T-cell (primary cell): ENCODE data around the gene TCAP. TPM values are rescaled to one million over a fixed set of nuclear protein-coding genes. Genes with fewer than 3 reads are reported as not detected.
A peak's percentile ranks its signal among the peaks of the same experiment; 100 is the strongest.

Experiments used
- ATAC-seq, 4 experiments: fragments of 200-7000 bp in 3 of 4; fragments of 150-1000 bp in 1 of 4; cut with Tn5 transposase; replicated peaks in 1 of 4; 1 replicate in 3 of 4; 2 replicates in 1 of 4; pipeline ENCODE4 v1.10.0; 2021; ENCODE audit warnings: moderate library complexity in 3 of 4, mild to moderate bottlenecking in 2 of 4, moderate number of reproducible peaks in 1 of 4
- CTCF ChIA-PET, 2 donors: fragments of 300-600 bp; sonication (Branson Sonifier 250); formaldehyde crosslinking; loops; one replicate each; lab custom pipeline; 2022; ENCODE audit warnings: antibody characterized with exemption in 2 of 2; lab: Charles Lee
- POLR2A ChIA-PET, 2 donors: fragments of 300-600 bp; sonication (Branson Sonifier 250); formaldehyde crosslinking; loops; one replicate each; lab custom pipeline; 2022; ENCODE audit warnings: antibody characterized with exemption in 2 of 2; lab: Charles Lee
- DNase-seq, 35 experiments: peaks; one replicate each; pipeline versions ENCODE4 v3.0.0 to v3.0.0-alpha.2; 2013 to 2023
- H3K27ac ChIP-seq: one replicate; pipeline ENCODE4 v1.5.1; 2013; ENCODE audit warnings: low read length
- H3K27me3 ChIP-seq, 2 experiments: replicated peaks in 1 of 2; 1 replicate in 1 of 2; 2 replicates in 1 of 2; pipeline versions ENCODE4 v1.6.1 to v1.7.0; 2013; ENCODE audit warnings: low read length in 1 of 2, mixed read lengths in 1 of 2; ENCODE audit not compliant: control insufficient read depth in 2 of 2, insufficient read depth in 2 of 2; ENCODE audit errors: extremely low read depth in 1 of 2
- H3K36me3 ChIP-seq, 2 donors: 1 replicate in 1 of 2; 2 replicates in 1 of 2; pipeline versions ENCODE4 v1.6.1 to v1.7.0; 2013; ENCODE audit warnings: low read length in 1 of 2; ENCODE audit not compliant: control insufficient read depth in 2 of 2, insufficient read depth in 1 of 2; ENCODE audit errors: extremely low read depth in 1 of 2
- H3K4me1 ChIP-seq, 2 experiments: 1 replicate in 1 of 2; 2 replicates in 1 of 2; pipeline versions ENCODE4 v1.6.1 to v1.7.0; 2013; ENCODE audit warnings: low read length in 2 of 2, mixed read lengths in 1 of 2; ENCODE audit not compliant: insufficient read depth in 2 of 2, control insufficient read depth in 1 of 2; ENCODE audit errors: extremely low read depth in 1 of 2
- H3K4me3 ChIP-seq, 2 donors: 1 replicate in 1 of 2; 2 replicates in 1 of 2; pipeline versions ENCODE4 v1.5.1 to v1.7.0; 2013; ENCODE audit warnings: mild to moderate bottlenecking in 2 of 2, low read length in 1 of 2, moderate library complexity in 1 of 2; ENCODE audit not compliant: control insufficient read depth in 1 of 2; ENCODE audit errors: extremely low read depth in 1 of 2
- H3K9me3 ChIP-seq: 2 replicates; pipeline ENCODE4 v1.7.0; 2013
- H3K27ac Mint-ChIP-seq, 2 donors: one replicate each; pipeline ENCODE4 v1.8.0; 2020 to 2021; ENCODE audit warnings: mild to moderate bottlenecking in 2 of 2, mixed read lengths in 2 of 2
- H3K27me3 Mint-ChIP-seq, 2 donors: one replicate each; pipeline ENCODE4 v1.8.0; 2021 to 2022; ENCODE audit warnings: mixed read lengths in 2 of 2
- H3K36me3 Mint-ChIP-seq: one replicate; pipeline ENCODE4 v1.8.0; 2021; ENCODE audit warnings: mixed read lengths
- H3K4me1 Mint-ChIP-seq, 3 donors: one replicate each; pipeline ENCODE4 v1.8.0; 2020 to 2022; ENCODE audit warnings: mixed read lengths in 3 of 3, mild to moderate bottlenecking in 1 of 3
- H3K4me3 Mint-ChIP-seq, 3 donors: one replicate each; pipeline ENCODE4 v1.8.0; 2020 to 2022; ENCODE audit warnings: mild to moderate bottlenecking in 3 of 3, mixed read lengths in 3 of 3, moderate library complexity in 3 of 3
- H3K9me3 Mint-ChIP-seq, 3 donors: one replicate each; pipeline ENCODE4 v1.8.0; 2020 to 2022; ENCODE audit warnings: mixed read lengths in 3 of 3
- WGBS: methylation state at CpG from one replicate; pipeline ENCODE4 v1.1.5; 2013; ENCODE audit warnings: missing lambda C conversion rate; ENCODE audit not compliant: insufficient coverage; 5-methylcytosine and 5-hydroxymethylcytosine counted together
- total RNA-seq, 35 experiments: library from RNA in 6 of 35; stranded (reverse) in 6 of 35; fragments of 120-200 nt in 1 of 35; gene quantifications; one replicate each; pipeline versions ENCODE4 v1.2.1 to v1.2.4 and lab custom pipeline; 2013 to 2026

The TCAP gene
- total RNA-seq, 5 donors from 2014 or later (not counting 1 experiment from before 2014, with no cell fraction given) = 2.2 to 7.8 (median 6.6) TPM

- Histone ChIP-seq H3K27me3 (no peaks in the 10 kb centered on the region), H3K4me3 (no peak overlapping the region), H3K27ac (no peak overlapping the region), H3K36me3 (peaks cover 4% of the 10 kb centered on the region in 2 donors), H3K4me1 (peaks cover 27 to 87% of the 10 kb centered on the region in 2 experiments), H3K9me3 (no peaks in the 10 kb centered on the region)
- CTCF ChIA-PET = interaction anchor here in 1 of 2 donors (2.0 kb wide), 1 partner anchor 11 kb away, joined by 4 read pairs; no protein-coding TSS in a partner anchor
- DNase-seq = no peak
- POLR2A ChIA-PET = no interaction called here
- Mint-ChIP-seq H3K4me3 (peak overlapping the region in 2 of 3 donors; percentile 21 to 25), H3K4me1 (peaks cover 71 to 81% (median 79%) of the 10 kb centered on the region in 3 donors), H3K36me3 (no peaks in the 10 kb centered on the region), H3K9me3 (no peaks in the 10 kb centered on the region), H3K27me3 (no peaks in the 10 kb centered on the region), H3K27ac (peak overlapping the region; percentile 49 to 65)
- 85% methylated on average over 9 of the region's 9 CpGs for WGBS
- ATAC-seq = no peak
Observed at GRCh38 chr17:39642291-39643074, 22.7 kb upstream of the TCAP start.

- no peaks in the 10 kb centered on the region for H3K9me3 ChIP-seq
- DNase-seq = no peak
- Mint-ChIP-seq H3K27ac (no peak overlapping the region), H3K4me1 (peaks cover 65 to 76% (median 75%) of the 10 kb centered on the region in 3 donors), H3K27me3 (no peaks in the 10 kb centered on the region), H3K36me3 (no peaks in the 10 kb centered on the region), H3K4me3 (peak overlapping the region in 1 of 3 donors; percentile 8), H3K9me3 (no peaks in the 10 kb centered on the region)
- H3K27ac ChIP-seq = no peak overlapping the region
- H3K27me3 ChIP-seq = no peaks in the 10 kb centered on the region
- CTCF ChIA-PET = interaction anchor here (0.5 to 2.0 kb wide), 2 partner anchors 11 to 317 kb away, joined by 4 to 5 read pairs; no protein-coding TSS in a partner anchor
- H3K4me1 ChIP-seq = peaks cover 21 to 80% of the 10 kb centered on the region in 2 experiments
- WGBS = 84% methylated on average over 4 of the region's 4 CpGs
- H3K4me3 ChIP-seq = no peak overlapping the region
- POLR2A ChIA-PET = no interaction called here
- no peak for ATAC-seq
- peaks cover 2 to 4% of the 10 kb centered on the region in 2 donors for H3K36me3 ChIP-seq
Observed at GRCh38 chr17:39643271-39643670, 21.9 kb upstream of the TCAP start.

GRCh38 chr17:39647256-39647655 lies 17.9 kb upstream of the TCAP start:
- ChIA-PET CTCF (interaction anchor here in 1 of 2 donors (1.8 kb wide), 1 partner anchor 26 kb away, joined by 6 read pairs; no protein-coding TSS in a partner anchor), POLR2A (no interaction called here)
- Mint-ChIP-seq H3K27ac (no peak overlapping the region), H3K4me1 (peaks cover 55 to 67% (median 64%) of the 10 kb centered on the region in 3 donors), H3K4me3 (no peak overlapping the region), H3K9me3 (no peaks in the 10 kb centered on the region), H3K27me3 (no peaks in the 10 kb centered on the region), H3K36me3 (peaks cover 12% of the 10 kb centered on the region)
- Histone ChIP-seq H3K27ac (no peak overlapping the region), H3K4me1 (peaks cover 2 to 47% of the 10 kb centered on the region in 2 experiments), H3K36me3 (peaks cover 9 to 10% of the 10 kb centered on the region in 2 donors), H3K4me3 (no peak overlapping the region), H3K9me3 (no peaks in the 10 kb centered on the region), H3K27me3 (no peaks in the 10 kb centered on the region)
- no peak for ATAC-seq
- WGBS = 71% methylated on average over 3 of the region's 5 CpGs
- DNase-seq = no peak

- no peaks in the 10 kb centered on the region for H3K27me3 Mint-ChIP-seq
Observed at GRCh38 chr17:39648616-39649366, 16.4 kb upstream of the TCAP start.

GRCh38 chr17:39650121-39650579 lies 15.0 kb upstream of the TCAP start:
- no peaks in the 10 kb centered on the region for H3K27me3 Mint-ChIP-seq
- no peak overlapping the region for H3K27ac ChIP-seq
- ChIA-PET CTCF (interaction anchor here (0.6 to 1.2 kb wide), 2 partner anchors 27 to 32 kb away, joined by 4 to 5 read pairs; no protein-coding TSS in a partner anchor), POLR2A (no interaction called here)
- 93% methylated on average over 7 of the region's 11 CpGs for WGBS
- peak overlapping the region in 1 of 2 donors; percentile 30 for H3K27ac Mint-ChIP-seq
- H3K4me3 ChIP-seq = no peak overlapping the region
- no peak overlapping the region for H3K4me3 Mint-ChIP-seq
- no peaks in the 10 kb centered on the region for H3K27me3 ChIP-seq
- H3K4me1 ChIP-seq = peaks cover 0 to 44% of the 10 kb centered on the region in 2 experiments
- no peaks in the 10 kb centered on the region for H3K9me3 ChIP-seq
- peaks cover 48 to 60% (median 59%) of the 10 kb centered on the region in 3 donors for H3K4me1 Mint-ChIP-seq
- H3K36me3 ChIP-seq = peaks cover 8 to 22% of the 10 kb centered on the region in 2 donors
- no peaks in the 10 kb centered on the region for H3K9me3 Mint-ChIP-seq
- H3K36me3 Mint-ChIP-seq = peaks cover 16% of the 10 kb centered on the region
- DNase-seq (no peak), ATAC-seq (no peak)

More at GRCh38 chr17:39648616-39649366, 16.4 kb upstream of the TCAP start:
- no peaks in the 10 kb centered on the region for H3K9me3 Mint-ChIP-seq
- no peak overlapping the region for H3K4me3 Mint-ChIP-seq
- peaks cover 47 to 62% (median 61%) of the 10 kb centered on the region in 3 donors for H3K4me1 Mint-ChIP-seq
- H3K36me3 Mint-ChIP-seq = peaks cover 15% of the 10 kb centered on the region
- no peaks in the 10 kb centered on the region for H3K9me3 ChIP-seq
- no peak for DNase-seq
- no peaks in the 10 kb centered on the region for H3K27me3 ChIP-seq
- H3K27ac Mint-ChIP-seq = peak overlapping the region; percentile 8 to 37
- H3K36me3 ChIP-seq = peaks cover 8 to 13% of the 10 kb centered on the region in 2 donors
- POLR2A ChIA-PET = no interaction called here
- 97% methylated on average over 5 of the region's 15 CpGs for WGBS
- H3K27ac ChIP-seq = no peak overlapping the region
- no peak overlapping the region for H3K4me3 ChIP-seq
- CTCF ChIA-PET = interaction anchor here in 1 of 2 donors (0.9 to 1.8 kb wide), 2 partner anchors 24 to 27 kb away, joined by 4 to 6 read pairs; no protein-coding TSS in a partner anchor
- ATAC-seq = no peak
- H3K4me1 ChIP-seq = peaks cover 0 to 46% of the 10 kb centered on the region in 2 experiments
